ENCODE data around the gene NAT14. TPM values are rescaled to one million over a fixed set of nuclear protein-coding genes. Genes with fewer than 3 reads are reported as not detected.

Gene NAT14
- total RNA-seq, 2 donors from 2014 or later = 4.9 to 7.7 TPM

DNA sequence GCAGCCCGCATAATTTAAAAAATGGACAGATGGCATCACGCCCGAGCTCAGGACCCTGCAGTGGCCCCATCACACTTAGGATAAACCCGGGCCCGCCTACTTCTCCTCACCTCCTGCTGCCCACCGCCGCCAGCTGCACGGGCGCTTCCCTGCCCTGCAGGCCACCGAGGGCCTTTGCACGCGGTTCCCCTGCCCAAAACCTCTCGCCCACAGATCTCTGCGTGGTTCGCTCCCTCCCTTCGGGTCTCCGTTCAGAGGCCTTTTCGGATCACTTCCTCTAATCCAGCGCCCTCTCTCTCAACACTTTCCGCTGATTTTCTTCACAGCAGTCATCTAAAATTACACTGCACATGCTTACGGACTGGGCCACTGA is 43.7 kb upstream of the NAT14 start:
- H3K27ac ChIP-seq = no peak overlapping the region
- no peak overlapping the region for H3K4me3 ChIP-seq
- H3K9me3 ChIP-seq = no peaks in the 10 kb centered on the region
- no peaks in the 10 kb centered on the region for H3K36me3 ChIP-seq
- TF ChIP-seq, protein P1, sequence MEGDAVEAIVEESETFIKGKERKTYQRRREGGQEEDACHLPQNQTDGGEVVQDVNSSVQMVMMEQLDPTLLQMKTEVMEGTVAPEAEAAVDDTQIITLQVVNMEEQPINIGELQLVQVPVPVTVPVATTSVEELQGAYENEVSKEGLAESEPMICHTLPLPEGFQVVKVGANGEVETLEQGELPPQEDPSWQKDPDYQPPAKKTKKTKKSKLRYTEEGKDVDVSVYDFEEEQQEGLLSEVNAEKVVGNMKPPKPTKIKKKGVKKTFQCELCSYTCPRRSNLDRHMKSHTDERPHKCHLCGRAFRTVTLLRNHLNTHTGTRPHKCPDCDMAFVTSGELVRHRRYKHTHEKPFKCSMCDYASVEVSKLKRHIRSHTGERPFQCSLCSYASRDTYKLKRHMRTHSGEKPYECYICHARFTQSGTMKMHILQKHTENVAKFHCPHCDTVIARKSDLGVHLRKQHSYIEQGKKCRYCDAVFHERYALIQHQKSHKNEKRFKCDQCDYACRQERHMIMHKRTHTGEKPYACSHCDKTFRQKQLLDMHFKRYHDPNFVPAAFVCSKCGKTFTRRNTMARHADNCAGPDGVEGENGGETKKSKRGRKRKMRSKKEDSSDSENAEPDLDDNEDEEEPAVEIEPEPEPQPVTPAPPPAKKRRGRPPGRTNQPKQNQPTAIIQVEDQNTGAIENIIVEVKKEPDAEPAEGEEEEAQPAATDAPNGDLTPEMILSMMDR (IDR thresholded peaks at IDR 0.05) = no peak
- no peaks in the 10 kb centered on the region for H3K4me1 ChIP-seq
- peaks cover 44% of the 10 kb centered on the region for H3K27me3 ChIP-seq
- no peak for DNase-seq
- no peak overlapping the region for H3K9ac ChIP-seq (ENCODE audit: low read depth in 2 of 2, low read length in 2 of 2)
- intact Hi-C loops (cut with DNase I) = no loop called here

DNA sequence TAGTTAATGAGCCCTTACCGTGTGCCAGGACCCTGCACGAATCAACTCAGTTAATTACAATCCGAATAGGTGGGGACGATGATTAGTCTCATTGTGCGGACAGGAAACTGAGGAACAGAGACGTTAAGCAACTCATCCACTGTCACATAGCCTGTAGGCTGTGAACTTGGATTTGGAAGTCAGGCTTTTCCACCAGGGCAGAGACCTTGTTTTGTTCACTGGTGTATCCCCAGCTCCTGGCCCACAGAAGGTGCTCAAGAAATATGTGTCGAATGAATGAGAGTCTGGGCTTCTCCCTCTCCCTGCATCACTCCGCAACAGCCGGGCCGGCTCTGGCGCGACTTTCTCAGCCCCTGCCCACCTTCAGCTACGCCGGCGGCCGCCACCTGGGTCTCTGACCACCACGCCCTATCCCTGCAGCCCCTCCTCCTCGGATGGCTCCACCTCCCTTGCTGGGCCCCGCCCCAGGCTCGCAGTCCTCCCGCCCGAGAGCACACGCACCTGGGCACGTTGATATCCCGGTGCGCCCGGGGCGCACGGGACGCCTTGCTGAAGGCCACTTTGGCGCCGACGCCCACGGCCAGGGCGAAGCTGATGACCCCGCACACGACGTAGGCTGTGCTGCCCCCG is 43.2 kb upstream of the NAT14 start:
- no peak overlapping the region for H3K4me3 ChIP-seq
- TF ChIP-seq, protein P1 (IDR thresholded peaks at IDR 0.05) = no peak
- no peaks in the 10 kb centered on the region for H3K36me3 ChIP-seq
- no peak overlapping the region for H3K9ac ChIP-seq (ENCODE audit: low read depth in 2 of 2, low read length in 2 of 2)
- H3K27me3 ChIP-seq = peaks cover 44% of the 10 kb centered on the region
- H3K4me1 ChIP-seq = no peaks in the 10 kb centered on the region
- no peaks in the 10 kb centered on the region for H3K9me3 ChIP-seq
- H3K27ac ChIP-seq = no peak overlapping the region
- intact Hi-C loops (cut with DNase I) = no loop called here
- no peak for DNase-seq

DNA sequence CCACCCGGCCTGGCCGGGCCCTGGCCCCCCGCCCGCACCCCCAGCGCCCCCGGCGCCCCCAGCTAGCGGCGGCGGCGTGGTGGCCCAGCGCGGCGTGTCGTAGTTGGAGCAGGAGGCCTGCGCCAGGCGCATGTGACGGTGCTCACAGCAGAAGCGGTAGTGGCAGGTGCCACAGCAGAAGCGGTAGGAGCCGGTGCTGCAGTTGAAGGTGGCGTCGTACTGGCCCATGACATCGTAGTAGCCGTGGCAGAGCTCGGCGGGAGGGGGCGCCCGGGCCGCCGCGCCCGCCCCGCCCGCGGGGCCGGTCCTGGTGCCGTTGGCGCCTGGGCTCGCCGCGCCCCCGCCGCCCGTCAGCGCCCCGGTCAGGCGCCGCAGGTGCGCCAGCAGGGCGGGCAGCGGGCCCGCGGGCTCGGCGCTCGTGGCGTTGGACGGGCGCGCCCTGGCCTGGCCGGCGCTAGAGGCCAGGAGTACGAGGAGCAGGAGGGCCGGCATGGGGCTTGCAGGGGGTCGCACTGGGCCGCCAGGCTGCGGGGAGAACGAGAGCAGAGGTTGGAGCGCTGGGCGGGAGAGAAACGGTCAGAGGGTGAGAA is 42.5 kb upstream of the NAT14 start:
- TF ChIP-seq, protein P1 (IDR thresholded peaks at IDR 0.05) = no peak
- no peak overlapping the region for H3K27ac ChIP-seq
- no peak overlapping the region for H3K4me3 ChIP-seq
- H3K27me3 ChIP-seq = peaks cover 44% of the 10 kb centered on the region
- no peak overlapping the region for H3K9ac ChIP-seq (ENCODE audit: low read depth in 2 of 2, low read length in 2 of 2)
- no peaks in the 10 kb centered on the region for H3K4me1 ChIP-seq
- no peaks in the 10 kb centered on the region for H3K36me3 ChIP-seq
- DNase-seq = no peak
- no peaks in the 10 kb centered on the region for H3K9me3 ChIP-seq
- intact Hi-C loops (cut with DNase I) = no loop called here

DNA sequence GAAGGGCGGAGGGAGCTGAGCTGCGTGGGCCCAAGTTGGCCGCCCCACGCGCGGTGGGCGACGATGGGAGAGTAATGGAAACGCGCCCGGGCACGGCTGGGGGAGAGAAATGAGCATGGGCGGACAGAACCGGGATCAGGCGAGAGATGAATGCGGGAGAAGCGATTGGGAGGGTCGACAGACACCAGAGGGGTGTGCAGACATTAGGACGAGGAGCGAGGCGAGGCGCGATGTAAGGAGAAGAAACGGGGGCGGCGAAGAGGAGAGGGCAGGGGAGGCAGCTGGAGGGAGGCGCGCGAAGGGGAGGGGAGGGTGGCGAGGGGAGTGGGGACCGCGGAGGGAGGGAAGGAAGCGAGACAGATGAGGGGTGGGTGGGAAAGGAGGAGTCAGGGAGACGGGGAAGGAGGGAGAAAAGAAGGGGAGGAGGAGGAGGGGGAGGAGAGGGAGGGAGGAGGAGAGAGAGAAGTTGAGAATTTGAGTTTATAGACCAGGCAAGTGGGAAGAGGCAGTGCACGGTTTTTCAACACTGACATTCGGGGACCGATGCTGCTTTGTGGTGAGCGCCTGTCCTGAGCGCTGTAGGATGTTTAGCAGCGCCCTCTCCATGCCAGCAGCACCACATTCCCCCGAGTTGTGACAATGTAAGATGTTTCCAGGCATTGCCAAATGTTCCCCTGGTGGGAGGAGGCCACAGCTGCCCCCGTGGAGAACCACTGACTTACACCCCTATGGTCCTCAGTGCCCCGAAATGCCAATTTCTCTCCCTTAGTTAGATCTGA is 41.8 kb upstream of the NAT14 start, which contains the start of gene SHISA7:
SHISA7 (minus strand) TSS at position 256 of the 779 bp plus-strand sequence. CDS start 437 bp downstream, outside the sequence.
- DNase-seq = no peak
- intact Hi-C loops (cut with DNase I) = no loop called here
- Histone ChIP-seq H3K9ac (ENCODE audit: low read depth in 2 of 2, low read length in 2 of 2) (no peak within 1 kb of the TSS), H3K9me3 (no peaks in the 10 kb centered on the region), H3K4me3 (no peak within 1 kb of the TSS), H3K27ac (no peak within 1 kb of the TSS), H3K4me1 (no peaks in the 10 kb centered on the region), H3K27me3 (peaks cover 44% of the 10 kb centered on the region), H3K36me3 (no peaks in the 10 kb centered on the region)
- TF ChIP-seq, protein P1 (IDR thresholded peaks at IDR 0.05) = no peak

DNA sequence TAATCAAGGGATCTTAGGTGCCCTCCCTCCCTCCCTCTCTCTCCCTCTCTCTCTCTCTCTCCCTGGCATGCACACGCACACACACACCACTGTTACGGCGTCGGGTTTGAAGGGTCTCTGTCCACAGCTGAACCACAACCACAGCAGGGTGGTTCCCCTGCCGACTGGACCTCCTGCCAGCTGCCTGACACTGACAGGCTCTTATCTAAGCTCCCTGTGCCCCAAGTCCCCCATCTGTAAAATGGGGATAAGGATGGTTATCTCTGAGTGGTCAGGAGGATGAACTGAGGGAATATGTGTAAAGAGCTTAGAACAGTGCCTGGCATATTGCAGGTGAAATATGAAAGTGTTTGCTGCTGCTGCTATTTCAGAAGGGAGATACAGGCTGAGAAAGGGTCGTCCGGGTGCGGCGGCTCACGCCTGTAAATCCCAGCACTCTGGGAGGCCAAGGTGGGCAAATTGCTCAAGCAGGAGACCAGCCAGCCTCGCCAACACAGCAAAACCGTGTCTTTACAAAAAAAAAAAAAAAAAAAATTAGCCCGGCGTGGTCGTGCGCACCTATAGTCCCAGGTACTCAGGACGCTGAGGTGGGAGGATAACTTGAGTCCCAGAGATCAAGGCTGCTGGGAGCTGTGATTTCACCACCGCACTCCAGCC is 41.0 kb upstream of the NAT14 start:
- Histone ChIP-seq H3K27ac (no peak overlapping the region), H3K4me1 (no peaks in the 10 kb centered on the region), H3K36me3 (no peaks in the 10 kb centered on the region), H3K9me3 (no peaks in the 10 kb centered on the region), H3K27me3 (peaks cover 44% of the 10 kb centered on the region), H3K9ac (ENCODE audit: low read depth in 2 of 2, low read length in 2 of 2) (no peak overlapping the region), H3K4me3 (no peak overlapping the region)
- no peak for DNase-seq
- intact Hi-C loops (cut with DNase I) = no loop called here
- TF ChIP-seq, protein P1 (IDR thresholded peaks at IDR 0.05) = no peak

All from colonic mucosa (tissue), 4 donors.